Stomach (tissue), 9 donors: Measurements from ENCODE around the gene SLC7A10. TPM values are rescaled to one million over a fixed set of nuclear protein-coding genes. Genes with fewer than 3 reads are reported as not detected.

Experiments used
- DNase-seq, 2 donors: peaks; one replicate each; pipeline versions ENCODE4 v3.0.0 to v3.0.0-alpha.2; 2013 to 2019
- H3K27ac ChIP-seq, 5 donors: fragments of 200-600 bp in 4 of 5; sonication (generic) in 4 of 5; one replicate each; pipeline ENCODE4 v1.5.1; 2013 to 2019; ENCODE audit warnings: mild to moderate bottlenecking in 1 of 5, moderate library complexity in 1 of 5
- H3K27me3 ChIP-seq, 3 donors: fragments of 200-600 bp; sonication (generic); one replicate each; pipeline ENCODE4 v1.5.1; 2017 to 2019; ENCODE audit warnings: mixed run types in 1 of 3
- H3K36me3 ChIP-seq, 4 donors: fragments of 200-600 bp; sonication (generic); 1 replicate in 3 of 4; 2 replicates in 1 of 4; pipeline ENCODE4 v1.5.1; 2016 to 2019
- H3K4me1 ChIP-seq, 4 donors: fragments of 200-600 bp; sonication (generic); one replicate each; pipeline ENCODE4 v1.5.1; 2016 to 2019
- H3K4me3 ChIP-seq, 4 donors: fragments of 200-600 bp; sonication (generic) in 3 of 4; one replicate each; pipeline ENCODE4 v1.5.1; 2016 to 2019; ENCODE audit warnings: mild to moderate bottlenecking in 1 of 4
- H3K9me3 ChIP-seq, 4 donors: fragments of 200-600 bp; sonication (generic); one replicate each; pipeline ENCODE4 v1.5.1; 2016 to 2019
- CTCF ChIP-seq, 7 experiments: fragments of 450-650 bp in 4 of 7; fragments of 200-600 bp in 3 of 7; sonication (generic) in 3 of 7; IDR thresholded peaks; one replicate each; pipeline ENCODE4 v1.5.1; 2016 to 2019; ENCODE audit warnings: antibody characterized with exemption in 7 of 7, control low read depth in 2 of 7, mild to moderate bottlenecking in 1 of 7
- EP300 ChIP-seq: sonication (generic); formaldehyde crosslinking; IDR thresholded peaks from one replicate; pipeline ENCODE4 v1.6.1; 2017; ENCODE audit warnings: antibody characterized with exemption
- POLR2A ChIP-seq, 4 donors: fragments of 450-650 bp; IDR thresholded peaks; one replicate each; pipeline ENCODE4 v1.6.1; 2016; ENCODE audit warnings: antibody characterized with exemption in 4 of 4, control low read depth in 2 of 4, mild to moderate bottlenecking in 1 of 4, moderate library complexity in 1 of 4
- POLR2AphosphoS5 ChIP-seq, 3 donors: sonication (generic); formaldehyde crosslinking; IDR thresholded peaks; one replicate each; pipeline ENCODE4 v1.6.1; 2016; ENCODE audit warnings: antibody characterized with exemption in 3 of 3
- WGBS, 5 donors: extraction: QIAGEN DNeasy Blood & Tissue Kit in 3 of 5; methylation state at CpG; one replicate each; pipeline versions ENCODE4 v1.1.5 to v1.1.7; 2013 to 2018; 5-methylcytosine and 5-hydroxymethylcytosine counted together
- intact Hi-C: fragments of 100-400 bp; cut with DNase I; formaldehyde crosslinking; loops from one replicate; pipeline ENCODE4 v1.15.1; 2023; ENCODE audit warnings: low total_unique reads
- polyA plus RNA-seq, 3 donors: library from polyadenylated mRNA; stranded (reverse); fragments of 200-250 nt; gene quantifications; one replicate each; pipeline ENCODE4 v1.2.3, GENCODE V29; 2013
- total RNA-seq, 5 donors: library from RNA; depleted of rRNA; stranded (reverse); fragments of >200 nt; gene quantifications; one replicate each; pipeline versions ENCODE4 v1.1.0 to v1.2.3, GENCODE V29; 2014 to 2016
- donor health status: healthy with polysubstance abuse.
- donor health status: Bipolar disorder and iron deficiency.
- donor health status: healthy.

SLC7A10 gene
- total and polyA plus RNA-seq, 8 donors: 0.73 TPM; not detected in 7

GRCh38 chr19:33203529-33203928 lies 22.1 kb downstream of the SLC7A10 start:
- H3K4me3 ChIP-seq: no peak overlapping the region
- no peaks in the 10 kb centered on the region for H3K9me3 ChIP-seq
- no peaks in the 10 kb centered on the region for H3K27me3 ChIP-seq
- peaks cover 0 to 76% (median 57%) of the 10 kb centered on the region in 4 donors for H3K36me3 ChIP-seq
- H3K4me1 ChIP-seq: no peaks in the 10 kb centered on the region
- no peak overlapping the region for H3K27ac ChIP-seq
- 75 to 87% (median 82%) methylated on average over 6 of the region's 6 CpGs for WGBS, 5 donors
- intact Hi-C loops: no loop called here
- TF ChIP-seq CTCF (IDR thresholded peaks at IDR 0.05): no peak
- TF ChIP-seq POLR2A (IDR thresholded peaks at IDR 0.05): no peak
- TF ChIP-seq POLR2AphosphoS5 (IDR thresholded peaks at IDR 0.05): no peak
- TF ChIP-seq EP300: no peak
- no peak for DNase-seq

GRCh38 chr19:33202546-33203507 lies 22.8 kb downstream of the SLC7A10 start:
- H3K27me3 ChIP-seq: no peaks in the 10 kb centered on the region
- H3K9me3 ChIP-seq: no peaks in the 10 kb centered on the region
- H3K27ac ChIP-seq: no peak overlapping the region
- TF ChIP-seq CTCF (IDR thresholded peaks at IDR 0.05) (no peak), POLR2AphosphoS5 (IDR thresholded peaks at IDR 0.05) (no peak), POLR2A (IDR thresholded peaks at IDR 0.05) (no peak), EP300 (no peak)
- no peaks in the 10 kb centered on the region for H3K4me1 ChIP-seq
- peaks cover 0 to 82% (median 61%) of the 10 kb centered on the region in 4 donors for H3K36me3 ChIP-seq
- DNase-seq: no peak
- 91 to 93% (median 92%) methylated on average over 18 to 27 of the region's 27 CpGs for WGBS, 5 donors
- H3K4me3 ChIP-seq: no peak overlapping the region
- intact Hi-C loops: no loop called here

- Histone ChIP-seq H3K36me3 (peaks cover 0 to 81% (median 60%) of the 10 kb centered on the region in 4 donors), H3K9me3 (no peaks in the 10 kb centered on the region), H3K4me3 (no peak overlapping the region), H3K4me1 (no peaks in the 10 kb centered on the region), H3K27me3 (no peaks in the 10 kb centered on the region), H3K27ac (no peak overlapping the region)
- intact Hi-C loops: no loop called here
- 92 to 97% (median 94%) methylated on average over 12 to 15 of the region's 15 CpGs for WGBS, 5 donors
- no peak for DNase-seq
- no peak for TF ChIP-seq CTCF (IDR thresholded peaks at IDR 0.05)
- TF ChIP-seq POLR2A (IDR thresholded peaks at IDR 0.05): no peak
- no peak for TF ChIP-seq EP300
- TF ChIP-seq POLR2AphosphoS5 (IDR thresholded peaks at IDR 0.05): no peak
Observed at GRCh38 chr19:33201886-33202545, 23.6 kb downstream of the SLC7A10 start.

GRCh38 chr19:33201473-33201872 lies 24.2 kb downstream of the SLC7A10 start:
- Histone ChIP-seq H3K27me3 (no peaks in the 10 kb centered on the region), H3K9me3 (no peaks in the 10 kb centered on the region), H3K36me3 (peaks cover 0 to 80% (median 57%) of the 10 kb centered on the region in 4 donors), H3K27ac (no peak overlapping the region), H3K4me3 (no peak overlapping the region), H3K4me1 (peaks cover 0 to under 1% (median under 1%) of the 10 kb centered on the region in 4 donors)
- TF ChIP-seq CTCF (IDR thresholded peaks at IDR 0.05): no peak
- TF ChIP-seq POLR2A (IDR thresholded peaks at IDR 0.05): no peak
- TF ChIP-seq EP300: no peak
- no peak for TF ChIP-seq POLR2AphosphoS5 (IDR thresholded peaks at IDR 0.05)
- 80 to 94% (median 89%) methylated on average over 5 to 6 of the region's 6 CpGs for WGBS, 5 donors
- intact Hi-C loops: no loop called here
- DNase-seq: no peak
